Measurements from ENCODE around the gene CD74.

The CD74 gene

GRCh38 chr5:150396267-150396666 lies 16.4 kb downstream of the CD74 start:
- no peak for DNase-seq (ENCODE audit: low spot score)

GRCh38 chr5:150395688-150395975 lies 17.1 kb downstream of the CD74 start:
- no peak for DNase-seq (ENCODE audit: low spot score)

DNA sequence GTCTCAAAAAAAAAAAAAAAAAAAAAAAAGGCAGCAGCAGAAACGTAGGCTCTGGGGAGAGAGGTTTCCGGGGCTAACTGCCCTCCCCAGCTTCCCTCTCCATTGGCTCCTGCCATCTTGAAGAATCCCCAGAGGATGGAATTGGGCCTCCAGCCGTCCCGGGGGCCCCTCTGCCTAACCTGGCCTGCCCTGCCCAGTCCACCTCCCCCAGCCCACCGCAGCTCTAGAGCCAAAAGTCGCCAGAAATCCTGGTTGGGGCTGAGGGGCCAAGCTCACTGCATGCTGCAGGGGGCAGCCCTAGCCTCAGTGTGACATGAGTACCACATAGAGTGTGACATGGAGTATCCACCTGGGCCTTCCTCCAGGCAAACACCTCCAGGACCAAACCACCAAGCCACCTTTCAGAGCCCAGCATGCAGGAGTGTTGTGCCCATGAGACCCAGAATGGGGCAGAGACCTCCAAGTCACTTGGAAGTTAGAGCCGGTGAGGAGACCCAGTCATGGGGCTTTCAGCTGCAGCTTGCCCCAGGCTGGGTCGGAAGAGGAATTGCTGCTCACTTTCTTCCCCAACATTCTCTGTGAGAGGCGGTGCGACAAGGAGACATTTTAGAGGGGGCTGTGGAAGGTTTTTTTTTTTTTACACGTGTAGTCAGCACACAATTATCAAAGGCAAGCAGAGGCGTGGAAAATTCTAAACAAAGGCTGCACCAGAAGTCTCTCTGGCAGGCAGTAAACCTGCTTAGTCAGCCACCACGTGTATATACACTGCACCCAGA lies 17.6 kb downstream of the CD74 start:
- DNase-seq (ENCODE audit: low spot score), result no peak

- no peak for DNase-seq (ENCODE audit: low spot score)
These were observed 18.6 kb downstream of the CD74 start for GRCh38 chr5:150394131-150394530.

DNA sequence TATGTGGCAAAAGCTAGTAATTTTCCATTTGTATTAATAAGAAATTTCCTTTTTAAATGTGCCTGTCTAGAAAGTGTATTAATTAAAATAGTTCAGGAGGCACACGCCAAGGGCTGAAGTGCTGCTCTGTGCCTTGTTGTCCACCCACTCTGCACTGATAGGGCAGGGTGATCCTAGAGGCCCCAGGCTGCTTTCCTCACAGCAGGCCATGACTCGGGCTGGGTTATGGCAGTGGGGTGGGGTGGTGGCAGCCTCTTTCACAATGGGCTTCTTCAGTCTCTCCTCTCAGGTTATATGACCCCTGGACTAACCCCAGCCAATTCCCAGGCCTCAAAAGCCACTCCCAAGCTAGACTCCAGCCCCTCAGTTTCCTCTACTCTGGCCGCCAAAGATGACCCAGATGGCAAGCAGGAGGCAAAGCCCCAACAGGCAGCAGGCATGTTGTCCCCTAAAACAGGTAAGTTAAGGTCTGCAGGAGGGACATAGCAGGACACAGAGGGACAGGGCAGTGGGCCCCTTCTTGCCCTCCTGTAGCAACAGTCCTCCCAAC lies 19.5 kb downstream of the CD74 start:
- no peak for DNase-seq (ENCODE audit: low spot score)

DNA sequence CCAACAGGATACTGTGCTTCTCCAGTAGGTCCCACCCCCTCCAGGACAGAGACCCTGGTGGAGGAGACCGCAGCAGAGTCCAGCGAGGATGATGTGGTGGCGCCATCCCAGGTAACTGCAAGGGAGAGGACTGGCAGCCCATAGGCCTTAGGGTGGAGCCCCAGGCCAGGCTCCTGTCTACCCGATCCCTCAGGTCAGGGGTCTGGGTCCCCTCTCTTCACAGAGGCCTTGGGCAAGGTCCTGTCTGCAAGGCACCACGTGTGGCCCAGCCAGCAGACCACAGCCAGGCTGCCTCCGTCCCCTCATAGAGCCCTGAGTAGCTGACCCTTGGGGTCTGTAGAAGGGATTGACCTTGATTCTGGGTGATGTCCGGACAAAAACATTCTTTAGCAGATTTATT lies 20.0 kb downstream of the CD74 start:
- DNase-seq (ENCODE audit: low spot score), result no peak

DNA sequence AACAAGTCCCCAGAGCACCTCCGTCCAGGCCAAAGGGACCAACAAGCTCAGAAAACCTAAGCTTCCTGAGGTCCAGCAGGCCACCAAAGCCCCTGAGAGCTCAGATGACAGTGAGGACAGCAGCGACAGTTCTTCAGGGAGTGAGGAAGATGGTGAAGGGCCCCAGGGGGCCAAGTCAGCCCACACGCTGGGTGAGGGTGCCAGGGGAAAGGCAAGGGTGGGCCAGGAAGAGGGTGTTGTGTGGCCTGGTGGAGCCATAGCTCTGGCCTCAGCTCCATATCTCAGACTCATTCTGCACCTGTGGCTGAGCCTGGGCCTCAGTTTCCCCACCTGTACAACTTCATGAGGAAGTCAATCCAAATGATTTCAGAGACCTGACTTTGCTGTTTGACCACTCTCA lies 20.7 kb downstream of the CD74 start:
- no peak for DNase-seq (ENCODE audit: low spot score)

DNA sequence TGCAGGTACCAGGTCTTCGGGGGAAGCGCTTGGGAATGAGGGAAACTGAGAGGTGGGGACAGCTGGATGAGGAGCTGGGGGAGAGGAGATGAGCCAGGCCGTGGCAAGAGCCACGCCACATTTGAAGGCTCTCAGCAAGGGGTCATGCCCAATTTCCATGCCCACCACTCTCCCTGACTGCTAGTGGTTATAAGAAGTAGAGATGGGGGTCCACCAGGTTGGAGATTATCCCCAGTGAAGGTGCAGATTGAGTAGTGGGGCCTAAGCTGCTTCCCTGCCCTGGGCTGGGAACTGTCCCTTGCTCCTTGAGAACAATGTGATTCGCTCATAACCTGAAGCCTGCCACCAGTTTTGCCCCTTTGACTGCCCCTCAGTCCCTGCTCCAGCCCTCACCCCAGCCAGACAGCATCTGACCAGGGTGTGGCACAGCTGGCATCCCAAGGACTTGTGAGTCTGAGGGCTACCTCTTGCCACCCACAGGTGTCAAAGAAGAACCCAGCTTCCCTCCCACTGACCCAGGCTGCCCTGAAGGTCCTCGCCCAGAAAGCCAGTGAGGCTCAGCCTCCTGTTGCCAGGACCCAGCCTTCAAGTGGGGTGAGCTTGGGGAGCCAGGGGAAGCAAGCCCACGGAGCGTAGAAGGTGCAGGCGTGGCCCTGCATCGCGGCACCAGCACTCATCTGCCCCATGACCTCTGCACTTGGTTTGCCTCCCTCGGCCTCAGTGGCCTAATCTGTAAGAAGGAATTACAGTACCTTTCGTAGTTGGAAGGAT lies 21.5 kb downstream of the CD74 start:
- no peak for DNase-seq (ENCODE audit: low spot score)

- no peak for DNase-seq (ENCODE audit: low spot score)
These were observed 23.0 kb downstream of the CD74 start for GRCh38 chr5:150389531-150390266.

DNA sequence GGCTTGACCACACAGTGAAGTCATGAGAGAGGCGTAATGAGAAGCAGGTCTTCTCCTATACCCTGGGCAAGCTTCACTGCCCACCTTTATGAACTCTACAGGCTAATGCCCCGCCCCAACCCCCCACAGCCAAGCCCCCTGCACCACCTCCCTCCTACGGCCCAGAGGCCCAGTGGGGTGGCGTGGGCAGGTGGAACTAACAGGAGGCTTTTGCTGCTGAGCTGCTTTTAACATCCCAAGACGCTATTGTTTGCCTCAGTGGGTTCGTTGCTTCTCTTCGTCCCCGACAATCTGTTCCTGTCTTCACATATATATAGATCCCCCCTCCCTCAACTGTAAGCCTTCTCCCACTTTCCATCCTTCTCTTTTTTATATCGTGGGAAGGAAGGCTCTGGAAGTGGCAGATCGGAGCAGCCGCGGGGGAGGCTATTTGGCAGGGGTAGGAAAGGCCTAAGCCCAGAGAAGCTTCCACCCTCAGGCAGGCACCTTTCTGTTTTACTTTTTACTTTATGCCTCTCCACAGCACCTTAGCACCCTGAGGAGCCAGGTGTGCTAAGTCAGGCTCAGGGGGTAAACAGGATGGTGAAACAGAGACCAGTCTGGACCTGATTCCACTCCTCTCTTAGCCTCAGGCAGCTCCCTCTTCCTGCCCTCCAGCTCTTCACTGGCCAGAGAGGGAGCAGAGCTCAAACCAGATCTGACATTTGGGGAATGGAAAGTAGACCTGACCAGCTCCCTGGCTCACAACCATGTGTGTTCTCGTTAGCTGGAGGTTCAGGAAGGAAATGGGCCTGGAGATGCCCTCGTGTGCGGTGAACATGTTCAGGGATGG lies 26.5 kb downstream of the CD74 start:
- DNase-seq (ENCODE audit: low spot score), result no peak

DNA sequence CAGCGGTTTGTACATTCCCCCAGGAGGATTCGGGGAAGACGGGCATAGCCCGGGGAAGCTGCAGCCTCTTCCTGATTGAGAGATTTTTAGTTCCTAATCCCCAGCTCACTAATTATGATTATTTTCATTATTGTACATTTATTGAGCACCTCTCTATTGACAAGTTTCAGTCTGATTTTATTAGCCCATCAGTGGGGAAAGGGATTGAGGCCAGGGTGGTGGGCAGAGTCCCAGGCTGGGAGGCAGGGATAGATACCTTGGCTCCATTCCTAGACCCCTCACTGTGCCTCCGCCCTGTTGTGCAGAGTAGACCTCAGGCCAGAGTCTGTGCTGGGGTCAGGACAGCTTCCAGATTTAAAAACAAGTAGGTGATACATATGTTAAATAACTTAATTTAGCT lies 28.0 kb downstream of the CD74 start:
- no peak for DNase-seq (ENCODE audit: low spot score)

- DNase-seq (ENCODE audit: low spot score), result no peak
These were observed 34.6 kb downstream of the CD74 start for GRCh38 chr5:150377964-150378694.

DNA sequence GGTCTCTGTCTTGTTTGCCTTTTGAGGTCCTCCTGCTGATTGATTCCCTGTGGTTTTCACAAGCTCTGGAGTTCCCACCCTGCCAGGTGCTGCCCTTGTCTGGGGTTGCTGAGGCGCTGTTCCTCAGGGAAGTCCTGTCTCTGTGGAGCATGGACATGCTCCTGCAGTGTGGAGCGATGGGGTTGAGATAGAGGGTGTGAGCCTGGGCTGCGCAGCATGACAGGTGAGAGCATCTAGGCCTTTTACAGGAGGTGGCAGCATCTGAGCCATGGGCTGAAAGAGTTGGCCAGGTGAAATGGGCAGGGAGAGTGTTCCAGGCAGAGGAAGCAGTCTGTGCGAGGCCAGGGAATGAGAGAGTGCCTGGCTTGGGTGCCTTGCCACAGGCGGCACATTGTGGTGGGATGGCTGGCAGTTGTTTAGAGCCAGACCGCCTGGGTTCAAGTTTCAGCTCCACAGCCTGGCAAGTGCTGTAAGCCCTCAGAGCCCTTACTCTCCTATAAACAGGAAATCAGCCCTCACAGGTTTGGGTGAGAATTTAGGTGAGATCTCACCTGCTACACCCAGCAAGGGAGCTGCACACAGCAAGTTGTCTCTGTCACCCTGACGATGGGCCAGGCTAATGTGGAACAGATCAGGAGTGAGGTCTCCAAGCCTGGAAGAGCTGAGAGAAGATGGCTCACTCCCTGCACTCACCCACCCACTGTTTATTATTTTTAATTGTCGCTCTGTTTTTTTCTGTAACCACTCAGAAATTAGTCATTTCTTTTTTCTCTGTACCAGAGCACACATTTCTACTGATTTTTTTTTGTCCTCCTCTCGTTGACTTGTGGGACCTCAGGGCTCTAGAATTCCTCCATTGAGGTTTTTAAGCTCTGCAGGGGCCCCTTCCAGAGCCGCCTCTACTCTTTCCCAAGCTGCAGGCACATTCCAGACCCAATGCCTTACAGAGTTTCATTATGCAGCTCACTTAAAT lies 35.6 kb downstream of the CD74 start:
- no peak for DNase-seq (ENCODE audit: low spot score)

GRCh38 chr5:150374651-150375050 lies 38.1 kb downstream of the CD74 start:
- DNase-seq (ENCODE audit: low spot score), result no peak

- DNase-seq (ENCODE audit: low spot score), result no peak
These were observed 40.1 kb downstream of the CD74 start for GRCh38 chr5:150372639-150373038.

DNA sequence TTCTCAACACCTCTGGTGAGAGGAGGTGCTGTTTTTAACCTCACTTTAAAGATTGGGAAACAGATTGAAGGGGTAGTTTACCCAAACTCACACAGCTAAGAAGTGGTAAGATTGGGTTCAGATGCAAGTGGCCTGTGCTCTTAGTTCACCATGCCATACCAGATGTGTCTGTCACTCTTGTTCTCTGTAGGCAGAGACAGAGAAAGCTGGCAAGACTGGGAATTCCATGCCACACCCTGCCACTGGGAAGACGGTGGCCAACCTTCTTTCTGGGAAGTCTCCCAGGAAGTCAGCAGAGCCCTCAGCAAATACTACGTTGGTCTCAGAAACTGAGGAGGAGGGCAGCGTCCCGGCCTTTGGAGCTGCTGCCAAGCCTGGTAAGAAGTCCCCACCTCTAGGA lies 44.2 kb downstream of the CD74 start:
- DNase-seq (ENCODE audit: low spot score), result no peak

DNA sequence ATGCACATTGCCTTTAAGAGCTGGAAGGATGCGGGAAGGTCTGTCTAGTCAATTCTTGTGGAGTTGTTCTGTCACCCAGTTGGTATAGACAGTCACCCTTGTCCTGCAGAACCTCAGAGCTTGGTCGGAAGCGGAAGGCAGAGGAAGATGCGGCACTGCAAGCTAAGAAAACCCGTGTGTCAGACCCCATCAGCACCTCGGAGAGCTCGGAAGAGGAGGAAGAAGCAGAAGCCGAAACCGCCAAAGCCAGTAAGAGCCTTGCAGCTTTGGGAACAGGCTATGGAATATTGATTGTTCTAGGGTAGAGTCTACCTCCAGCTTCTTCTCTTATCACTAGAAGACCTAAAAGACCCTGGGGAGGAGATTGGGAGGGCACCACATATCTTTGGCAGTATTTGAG lies 48.7 kb downstream of the CD74 start:
- no peak for DNase-seq (ENCODE audit: low spot score)

- DNase-seq (ENCODE audit: low spot score), result no peak
These were observed 49.5 kb downstream of the CD74 start for GRCh38 chr5:150363185-150363584.

DNA sequence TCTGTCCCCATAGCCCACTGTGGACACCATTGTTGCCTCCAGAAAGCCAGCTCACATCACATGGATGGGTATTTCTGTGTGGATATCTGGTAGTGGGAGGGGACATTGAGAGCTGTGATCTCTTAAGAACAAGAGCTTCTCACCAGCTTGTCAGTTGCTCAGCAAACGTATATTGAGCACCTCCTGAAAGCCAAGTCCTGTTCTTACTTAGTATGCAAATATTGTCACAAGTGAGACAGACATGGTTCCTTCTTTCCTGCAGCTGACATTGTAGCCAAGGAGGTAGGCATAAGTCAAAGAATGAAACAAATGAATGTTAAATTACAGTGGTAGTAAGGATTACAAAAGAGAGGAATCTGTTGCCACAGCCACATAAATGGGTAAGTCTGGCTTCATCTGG lies 51.4 kb downstream of the CD74 start:
- DNase-seq (ENCODE audit: low spot score), result no peak

Data from iPS-NIHi11 (cell line).